Posterior cingulate gyrus (tissue), 11 donors: ENCODE data around the gene RPL18.

ENCODE experiments used
- DNase-seq, 10 donors: peaks; one replicate each; pipeline versions ENCODE4 v3.0.0 to v3.0.0-alpha.2; 2020 to 2021; ENCODE audit warnings: mixed read lengths in 3 of 10
- intact Hi-C: fragments of 100-400 bp; cut with DNase I; formaldehyde crosslinking; loops from one replicate; pipeline ENCODE4 v1.15.1; 2023

Gene RPL18

GRCh38 chr19:48645620-48646000 is 26.6 kb upstream of the RPL18 start:
- no peak for DNase-seq
- intact Hi-C loops = loop anchor here (5.0 kb wide), 1 partner anchor 77 kb away; no protein-coding TSS in a partner anchor

- intact Hi-C loops = loop anchor here (5.0 kb wide), 1 partner anchor 77 kb away; no protein-coding TSS in a partner anchor
These were observed 26.1 kb upstream of the RPL18 start for GRCh38 chr19:48644839-48645619.

GRCh38 chr19:48644355-48644754 is 25.4 kb upstream of the RPL18 start:
- intact Hi-C loops = no loop called here
- peak in 1 of 10 donors; percentile 82 for DNase-seq

More at GRCh38 chr19:48644839-48645619, 26.1 kb upstream of the RPL18 start:
- DNase-seq = peak; percentile 67 to 97 (median 79)

GRCh38 chr19:48642862-48643261 is 23.9 kb upstream of the RPL18 start:
- DNase-seq = no peak
- intact Hi-C loops = no loop called here

- intact Hi-C loops = no loop called here
- no peak for DNase-seq
These were observed 22.9 kb upstream of the RPL18 start for GRCh38 chr19:48641850-48642249.

GRCh38 chr19:48639483-48640375 is 20.8 kb upstream of the RPL18 start:
- peak in 1 of 10 donors; percentile 77 for DNase-seq
- intact Hi-C loops = no loop called here

GRCh38 chr19:48638831-48639381 is 19.9 kb upstream of the RPL18 start:
- intact Hi-C loops = no loop called here

GRCh38 chr19:48637948-48638830 is 19.2 kb upstream of the RPL18 start:
- intact Hi-C loops = no loop called here
- peak; percentile 67 to 97 (median 78) for DNase-seq

More at GRCh38 chr19:48638831-48639381, 19.9 kb upstream of the RPL18 start:
- DNase-seq = peak in 1 of 10 donors; percentile 61

GRCh38 chr19:48637449-48637947 is 18.5 kb upstream of the RPL18 start:
- intact Hi-C loops = no loop called here

GRCh38 chr19:48636859-48637448 is 18.0 kb upstream of the RPL18 start, which contains the start of gene DBP:
Gene DBP (minus strand): TSS chr19:48637379. CDS start chr19:48636994, 385 bp downstream.
- intact Hi-C loops = no loop called here
- DNase-seq = peak in 3 of 10 donors; percentile 46 to 93 (median 79)

More at GRCh38 chr19:48637449-48637947, 18.5 kb upstream of the RPL18 start:
- peak; percentile 97 to 100 (median 99) for DNase-seq

- DNase-seq = peak in 3 of 10 donors; percentile 48 to 90 (median 67)
- intact Hi-C loops = no loop called here
These were observed 17.2 kb upstream of the RPL18 start for GRCh38 chr19:48635966-48636858.

- intact Hi-C loops = no loop called here
- peak in 7 of 10 donors; percentile 50 to 93 (median 61) for DNase-seq
These were observed 16.4 kb upstream of the RPL18 start for GRCh38 chr19:48635263-48635965.

GRCh38 chr19:48634424-48635262 is 15.7 kb upstream of the RPL18 start:
- intact Hi-C loops = no loop called here
- peak; percentile 87 to 99 (median 93) for DNase-seq

- intact Hi-C loops = no loop called here
- DNase-seq = no peak
These were observed 15.0 kb upstream of the RPL18 start for GRCh38 chr19:48634036-48634342.

GRCh38 chr19:48633148-48634035 is 14.4 kb upstream of the RPL18 start:
- DNase-seq = no peak
- intact Hi-C loops = no loop called here

- no peak for DNase-seq
- intact Hi-C loops = no loop called here
These were observed 13.7 kb upstream of the RPL18 start for GRCh38 chr19:48632692-48633147.
